NCI-H2029 treated with DMSO at 0.1 percent for 48 hours (cell line): ENCODE data around the gene FKRP.

Experiments used
- DNase-seq: peaks from one replicate; lab custom pipeline; 2025; lab: John Stamatoyannopoulos, UW

The FKRP gene

GRCh38 chr19:46719629-46720502, 26.0 kb upstream of the FKRP start:
- no peak for DNase-seq

GRCh38 chr19:46720503-46721239, 25.2 kb upstream of the FKRP start:
- no peak for DNase-seq

- no peak for DNase-seq
Observed at GRCh38 chr19:46721269-46722003, 24.4 kb upstream of the FKRP start.

GRCh38 chr19:46722004-46722380, 23.9 kb upstream of the FKRP start:
- no peak for DNase-seq

GRCh38 chr19:46722421-46723022, 23.3 kb upstream of the FKRP start:
- no peak for DNase-seq

- no peak for DNase-seq
Observed at GRCh38 chr19:46723023-46723461, 22.8 kb upstream of the FKRP start.

GRCh38 chr19:46723471-46723870, 22.4 kb upstream of the FKRP start:
- DNase-seq, result no peak

- no peak for DNase-seq
Observed at GRCh38 chr19:46724468-46724867, 21.4 kb upstream of the FKRP start.

GRCh38 chr19:46725036-46725820, 20.6 kb upstream of the FKRP start:
- no peak for DNase-seq

GRCh38 chr19:46725859-46726393, 19.9 kb upstream of the FKRP start:
- no peak for DNase-seq

- no peak for DNase-seq
Observed at GRCh38 chr19:46726551-46726950, 19.3 kb upstream of the FKRP start.

GRCh38 chr19:46726971-46727501, 18.8 kb upstream of the FKRP start:
- DNase-seq, result no peak

GRCh38 chr19:46727757-46728156, 18.1 kb upstream of the FKRP start:
- DNase-seq, result no peak

GRCh38 chr19:46728208-46728607, 17.6 kb upstream of the FKRP start:
- DNase-seq, result no peak

- DNase-seq, result no peak
Observed at GRCh38 chr19:46728693-46729339, 17.0 kb upstream of the FKRP start.

- DNase-seq, result no peak
Observed at GRCh38 chr19:46729696-46730095, 16.2 kb upstream of the FKRP start.

- no peak for DNase-seq
Observed at GRCh38 chr19:46730187-46730586, 15.7 kb upstream of the FKRP start.

GRCh38 chr19:46730595-46730994, 15.3 kb upstream of the FKRP start:
- DNase-seq, result no peak

GRCh38 chr19:46731007-46731501, 14.8 kb upstream of the FKRP start:
- DNase-seq, result no peak

GRCh38 chr19:46731584-46731983, 14.3 kb upstream of the FKRP start:
- DNase-seq, result no peak
